HepG2 (cell line): ENCODE results near the gene ALG14. TPM values are rescaled to one million over a fixed set of nuclear protein-coding genes. Genes with fewer than 3 reads are reported as not detected.

Source experiments
- CEBPB ChIP-seq: IDR thresholded peaks from 2 replicates; pipeline ENCODE4 v1.6.1; 2011; ENCODE audit warnings: low read depth, low read length, improper control_type of control experiment, borderline replicate concordance
- CHD4 ChIP-seq: fragments of 200-600 bp; sonication (generic); IDR thresholded peaks from 2 replicates; pipeline ENCODE4 v1.7.0; 2017; ENCODE audit warnings: mild to moderate bottlenecking, low read length, borderline replicate concordance
- MEIS2 ChIP-seq: sonication (generic); formaldehyde crosslinking; IDR thresholded peaks from 2 replicates; pipeline ENCODE4 v1.9.0; 2021; ENCODE audit warnings: mild to moderate bottlenecking, missing genetic modification reagents
- PAX8 ChIP-seq: sonication (generic); formaldehyde crosslinking; IDR thresholded peaks from 2 replicates; pipeline ENCODE4 v1.8.0; 2022; ENCODE audit warnings: mild to moderate bottlenecking, missing genetic modification reagents, borderline replicate concordance
- SAP130 ChIP-seq: IDR thresholded peaks from 2 replicates; pipeline ENCODE4 v1.6.1; 2016; ENCODE audit warnings: low read depth
- TCF7 ChIP-seq: sonication (generic); IDR thresholded peaks from 2 replicates; pipeline ENCODE4 v1.6.1; 2016; ENCODE audit warnings: antibody characterized with exemption, low read depth
- polyA plus RNA-seq, 8 experiments: library from polyadenylated mRNA; depleted of rRNA in 3 of 8; stranded (reverse) in 7 of 8; unstranded in 1 of 8; fragments of >200 nt; fragmentation: Illumina TruSeq in 4 of 8; extraction: Trizol in 4 of 8; gene quantifications; 2 replicates each; pipeline versions ENCODE4 v1.2.1 to v1.2.3, GENCODE V29; 2011 to 2016; ENCODE audit warnings: low read depth in 4 of 8, missing spikeins in 1 of 8, mixed read lengths in 1 of 8; ENCODE audit not compliant: insufficient read depth in 1 of 8
- total RNA-seq, 5 experiments: library from RNA; depleted of rRNA; stranded (reverse); fragments of >200 nt; fragmentation: Illumina TruSeq; extraction: Trizol; gene quantifications; 2 replicates each; pipeline ENCODE4 v1.2.3, GENCODE V29; 2016; ENCODE audit warnings: low read depth in 1 of 5
- TF ChIP-seq, protein P1 (sequence below): sonication (generic); formaldehyde crosslinking; IDR thresholded peaks from 2 replicates; pipeline ENCODE4 v1.8.0; 2022; ENCODE audit warnings: missing genetic modification reagents, mild to moderate bottlenecking, inconsistent platforms, borderline replicate concordance
- TF ChIP-seq, protein P2 (sequence below): sonication (generic); formaldehyde crosslinking; IDR thresholded peaks from 2 replicates; pipeline ENCODE4 v1.4.0; 2020; ENCODE audit warnings: mild to moderate bottlenecking, missing genetic modification reagents, borderline replicate concordance
- TF ChIP-seq, protein P3 (sequence below): fragments of 450-650 bp; IDR thresholded peaks from 2 replicates; pipeline ENCODE4 v1.6.1; 2017; ENCODE audit warnings: mild to moderate bottlenecking
- TF ChIP-seq, protein P4 (sequence below): sonication (generic); formaldehyde crosslinking; IDR thresholded peaks from 2 replicates; pipeline ENCODE4 v1.4.0; 2020; ENCODE audit warnings: low read depth, mild to moderate bottlenecking, missing genetic modification reagents
- TF ChIP-seq, protein P5 (sequence below): sonication (generic); formaldehyde crosslinking; IDR thresholded peaks from 2 replicates; pipeline ENCODE4 v1.8.0; 2022; ENCODE audit warnings: missing genetic modification reagents, mild to moderate bottlenecking, borderline replicate concordance
- TF ChIP-seq, protein P6 (sequence below): sonication (generic); formaldehyde crosslinking; IDR thresholded peaks from 2 replicates; pipeline ENCODE4 v1.5.1; 2020; ENCODE audit warnings: mild to moderate bottlenecking, missing genetic modification reagents
- TF ChIP-seq, protein P7 (sequence below): sonication (generic); formaldehyde crosslinking; conservative IDR thresholded peaks from 2 replicates; pipeline ENCODE4 v1.5.0; 2020; ENCODE audit warnings: missing genetic modification reagents

The ALG14 gene
- total and polyA plus RNA-seq, 2 of the 13 experiments (the other 11 are each of a cell fraction or from before 2014, with no cell fraction given) = 4.5 to 12.7 TPM

DNA sequence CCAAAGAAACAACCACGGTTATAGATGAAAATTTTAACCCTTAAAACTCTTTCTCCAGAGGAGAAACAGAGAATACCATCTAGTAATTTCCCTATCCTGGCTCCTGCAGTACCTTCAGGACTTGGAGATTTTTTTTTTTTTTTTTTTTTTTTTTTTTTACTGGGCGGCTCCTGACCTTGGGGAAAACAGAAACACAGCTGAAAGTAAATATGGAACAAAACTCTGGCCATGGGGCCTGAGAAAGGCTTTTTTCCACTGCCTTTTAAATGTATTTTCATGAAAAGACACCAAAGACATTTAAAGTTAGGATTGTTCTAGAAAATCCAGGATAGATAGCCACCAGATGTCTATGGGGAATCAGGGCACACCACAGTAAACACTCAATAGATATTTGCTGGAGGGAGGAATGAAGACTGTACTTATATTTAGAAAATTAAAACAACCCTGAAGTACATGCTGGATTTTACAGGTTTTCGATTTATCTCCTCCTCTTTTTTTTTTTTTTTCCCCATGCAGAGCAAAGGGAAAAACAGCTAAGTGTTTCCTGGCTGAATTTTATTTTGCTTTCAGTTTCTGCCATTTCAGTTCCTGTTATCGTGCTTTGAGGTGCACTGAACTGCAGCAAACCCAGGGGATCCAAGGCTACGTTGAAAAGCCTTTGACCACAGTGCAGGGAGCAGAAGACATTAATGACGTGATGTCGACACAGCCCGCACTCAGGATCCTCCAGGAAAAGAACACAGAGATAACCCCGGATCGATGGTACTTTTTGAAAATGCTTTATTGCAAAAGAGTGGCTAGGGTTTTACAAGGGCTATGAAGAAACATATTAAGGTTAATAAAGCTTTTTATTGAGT is 110.1 kb downstream of the ALG14 start (continued):
- peak; percentile 86 for TF ChIP-seq CEBPB
- TF ChIP-seq, protein P1, sequence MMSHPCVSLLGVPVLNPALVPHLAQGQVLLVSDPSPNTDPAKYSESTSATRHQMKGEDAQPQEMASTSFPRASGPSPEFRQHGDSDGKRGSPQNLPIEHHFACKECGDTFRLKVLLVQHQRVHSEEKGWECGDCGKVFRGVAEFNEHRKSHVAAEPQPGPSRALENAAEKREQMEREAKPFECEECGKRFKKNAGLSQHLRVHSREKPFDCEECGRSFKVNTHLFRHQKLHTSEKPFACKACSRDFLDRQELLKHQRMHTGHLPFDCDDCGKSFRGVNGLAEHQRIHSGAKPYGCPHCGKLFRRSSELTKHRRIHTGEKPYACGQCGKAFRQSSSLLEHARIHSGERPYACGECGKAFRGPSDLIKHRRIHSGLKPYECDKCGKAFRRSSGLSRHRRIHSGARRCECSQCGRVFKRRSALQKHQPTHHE = no peak
- TF ChIP-seq CHD4 = no peak
- TF ChIP-seq, protein P2, sequence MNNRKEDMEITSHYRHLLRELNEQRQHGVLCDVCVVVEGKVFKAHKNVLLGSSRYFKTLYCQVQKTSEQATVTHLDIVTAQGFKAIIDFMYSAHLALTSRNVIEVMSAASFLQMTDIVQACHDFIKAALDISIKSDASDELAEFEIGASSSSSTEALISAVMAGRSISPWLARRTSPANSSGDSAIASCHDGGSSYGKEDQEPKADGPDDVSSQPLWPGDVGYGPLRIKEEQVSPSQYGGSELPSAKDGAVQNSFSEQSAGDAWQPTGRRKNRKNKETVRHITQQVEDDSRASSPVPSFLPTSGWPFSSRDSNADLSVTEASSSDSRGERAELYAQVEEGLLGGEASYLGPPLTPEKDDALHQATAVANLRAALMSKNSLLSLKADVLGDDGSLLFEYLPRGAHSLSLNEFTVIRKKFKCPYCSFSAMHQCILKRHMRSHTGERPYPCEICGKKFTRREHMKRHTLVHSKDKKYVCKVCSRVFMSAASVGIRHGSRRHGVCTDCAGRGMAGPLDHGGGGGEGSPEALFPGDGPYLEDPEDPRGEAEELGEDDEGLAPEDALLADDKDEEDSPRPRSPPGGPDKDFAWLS (CRISPR knock-in tag) = no peak
- peak; percentile 77 for TF ChIP-seq TCF7
- TF ChIP-seq, protein P3, sequence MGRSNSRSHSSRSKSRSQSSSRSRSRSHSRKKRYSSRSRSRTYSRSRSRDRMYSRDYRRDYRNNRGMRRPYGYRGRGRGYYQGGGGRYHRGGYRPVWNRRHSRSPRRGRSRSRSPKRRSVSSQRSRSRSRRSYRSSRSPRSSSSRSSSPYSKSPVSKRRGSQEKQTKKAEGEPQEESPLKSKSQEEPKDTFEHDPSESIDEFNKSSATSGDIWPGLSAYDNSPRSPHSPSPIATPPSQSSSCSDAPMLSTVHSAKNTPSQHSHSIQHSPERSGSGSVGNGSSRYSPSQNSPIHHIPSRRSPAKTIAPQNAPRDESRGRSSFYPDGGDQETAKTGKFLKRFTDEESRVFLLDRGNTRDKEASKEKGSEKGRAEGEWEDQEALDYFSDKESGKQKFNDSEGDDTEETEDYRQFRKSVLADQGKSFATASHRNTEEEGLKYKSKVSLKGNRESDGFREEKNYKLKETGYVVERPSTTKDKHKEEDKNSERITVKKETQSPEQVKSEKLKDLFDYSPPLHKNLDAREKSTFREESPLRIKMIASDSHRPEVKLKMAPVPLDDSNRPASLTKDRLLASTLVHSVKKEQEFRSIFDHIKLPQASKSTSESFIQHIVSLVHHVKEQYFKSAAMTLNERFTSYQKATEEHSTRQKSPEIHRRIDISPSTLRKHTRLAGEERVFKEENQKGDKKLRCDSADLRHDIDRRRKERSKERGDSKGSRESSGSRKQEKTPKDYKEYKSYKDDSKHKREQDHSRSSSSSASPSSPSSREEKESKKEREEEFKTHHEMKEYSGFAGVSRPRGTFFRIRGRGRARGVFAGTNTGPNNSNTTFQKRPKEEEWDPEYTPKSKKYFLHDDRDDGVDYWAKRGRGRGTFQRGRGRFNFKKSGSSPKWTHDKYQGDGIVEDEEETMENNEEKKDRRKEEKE = no peak
- peak; percentile 71 for TF ChIP-seq SAP130
- TF ChIP-seq, protein P4, sequence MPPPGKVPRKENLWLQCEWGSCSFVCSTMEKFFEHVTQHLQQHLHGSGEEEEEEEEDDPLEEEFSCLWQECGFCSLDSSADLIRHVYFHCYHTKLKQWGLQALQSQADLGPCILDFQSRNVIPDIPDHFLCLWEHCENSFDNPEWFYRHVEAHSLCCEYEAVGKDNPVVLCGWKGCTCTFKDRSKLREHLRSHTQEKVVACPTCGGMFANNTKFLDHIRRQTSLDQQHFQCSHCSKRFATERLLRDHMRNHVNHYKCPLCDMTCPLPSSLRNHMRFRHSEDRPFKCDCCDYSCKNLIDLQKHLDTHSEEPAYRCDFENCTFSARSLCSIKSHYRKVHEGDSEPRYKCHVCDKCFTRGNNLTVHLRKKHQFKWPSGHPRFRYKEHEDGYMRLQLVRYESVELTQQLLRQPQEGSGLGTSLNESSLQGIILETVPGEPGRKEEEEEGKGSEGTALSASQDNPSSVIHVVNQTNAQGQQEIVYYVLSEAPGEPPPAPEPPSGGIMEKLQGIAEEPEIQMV (CRISPR knock-in tag) = no peak
- peak; percentile 67; the same call in 1 of the 2 replicates for TF ChIP-seq MEIS2
- TF ChIP-seq, protein P5, sequence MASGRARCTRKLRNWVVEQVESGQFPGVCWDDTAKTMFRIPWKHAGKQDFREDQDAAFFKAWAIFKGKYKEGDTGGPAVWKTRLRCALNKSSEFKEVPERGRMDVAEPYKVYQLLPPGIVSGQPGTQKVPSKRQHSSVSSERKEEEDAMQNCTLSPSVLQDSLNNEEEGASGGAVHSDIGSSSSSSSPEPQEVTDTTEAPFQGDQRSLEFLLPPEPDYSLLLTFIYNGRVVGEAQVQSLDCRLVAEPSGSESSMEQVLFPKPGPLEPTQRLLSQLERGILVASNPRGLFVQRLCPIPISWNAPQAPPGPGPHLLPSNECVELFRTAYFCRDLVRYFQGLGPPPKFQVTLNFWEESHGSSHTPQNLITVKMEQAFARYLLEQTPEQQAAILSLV (CRISPR knock-in tag) = no peak
- no peak for TF ChIP-seq PAX8 (CRISPR knock-in tag)
- TF ChIP-seq, protein P6, sequence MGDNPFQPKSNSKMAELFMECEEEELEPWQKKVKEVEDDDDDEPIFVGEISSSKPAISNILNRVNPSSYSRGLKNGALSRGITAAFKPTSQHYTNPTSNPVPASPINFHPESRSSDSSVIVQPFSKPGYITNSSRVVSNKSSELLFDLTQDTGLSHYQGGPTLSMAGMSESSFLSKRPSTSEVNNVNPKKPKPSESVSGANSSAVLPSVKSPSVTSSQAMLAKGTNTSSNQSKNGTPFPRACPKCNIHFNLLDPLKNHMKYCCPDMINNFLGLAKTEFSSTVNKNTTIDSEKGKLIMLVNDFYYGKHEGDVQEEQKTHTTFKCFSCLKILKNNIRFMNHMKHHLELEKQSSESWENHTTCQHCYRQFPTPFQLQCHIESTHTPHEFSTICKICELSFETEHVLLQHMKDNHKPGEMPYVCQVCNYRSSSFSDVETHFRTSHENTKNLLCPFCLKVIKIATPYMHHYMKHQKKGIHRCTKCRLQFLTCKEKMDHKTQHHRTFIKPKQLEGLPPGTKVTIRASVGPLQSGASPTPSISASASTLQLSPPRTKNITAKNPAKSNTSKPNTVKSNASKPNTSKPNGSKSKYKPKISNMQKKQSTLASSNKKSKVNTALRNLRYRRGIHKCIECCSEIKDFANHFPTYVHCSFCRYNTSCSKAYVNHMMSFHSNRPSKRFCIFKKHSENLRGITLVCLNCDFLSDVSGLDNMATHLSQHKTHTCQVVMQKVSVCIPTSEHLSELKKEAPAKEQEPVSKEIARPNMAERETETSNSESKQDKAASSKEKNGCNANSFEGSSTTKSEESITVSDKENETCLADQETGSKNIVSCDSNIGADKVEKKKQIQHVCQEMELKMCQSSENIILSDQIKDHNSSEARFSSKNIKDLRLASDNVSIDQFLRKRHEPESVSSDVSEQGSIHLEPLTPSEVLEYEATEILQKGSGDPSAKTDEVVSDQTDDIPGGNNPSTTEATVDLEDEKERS (CRISPR knock-in tag) = no peak
- TF ChIP-seq, protein P7, sequence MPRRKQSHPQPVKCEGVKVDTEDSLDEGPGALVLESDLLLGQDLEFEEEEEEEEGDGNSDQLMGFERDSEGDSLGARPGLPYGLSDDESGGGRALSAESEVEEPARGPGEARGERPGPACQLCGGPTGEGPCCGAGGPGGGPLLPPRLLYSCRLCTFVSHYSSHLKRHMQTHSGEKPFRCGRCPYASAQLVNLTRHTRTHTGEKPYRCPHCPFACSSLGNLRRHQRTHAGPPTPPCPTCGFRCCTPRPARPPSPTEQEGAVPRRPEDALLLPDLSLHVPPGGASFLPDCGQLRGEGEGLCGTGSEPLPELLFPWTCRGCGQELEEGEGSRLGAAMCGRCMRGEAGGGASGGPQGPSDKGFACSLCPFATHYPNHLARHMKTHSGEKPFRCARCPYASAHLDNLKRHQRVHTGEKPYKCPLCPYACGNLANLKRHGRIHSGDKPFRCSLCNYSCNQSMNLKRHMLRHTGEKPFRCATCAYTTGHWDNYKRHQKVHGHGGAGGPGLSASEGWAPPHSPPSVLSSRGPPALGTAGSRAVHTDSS (CRISPR knock-in tag) = no peak
